Measurements from ENCODE around the gene FSTL4.

The FSTL4 gene

DNA sequence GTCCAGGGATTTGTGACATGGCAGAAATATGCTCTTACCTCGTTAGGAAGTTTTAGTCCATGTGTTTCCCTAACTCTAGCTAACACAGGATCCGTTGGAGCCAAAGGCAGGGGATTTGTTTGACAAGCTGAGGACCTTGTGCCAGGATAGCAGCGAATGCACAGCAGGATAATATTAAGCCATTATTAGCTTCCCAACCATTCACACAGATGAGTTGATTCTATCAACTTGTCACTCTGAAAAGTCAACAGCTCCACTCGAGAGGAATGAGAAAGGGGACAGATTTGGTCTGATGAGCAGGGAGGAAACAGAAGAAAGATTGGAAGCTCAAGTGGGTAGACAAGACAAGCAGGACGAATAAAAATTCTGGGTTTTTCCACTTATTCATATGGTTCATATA, 106.2 kb downstream of the FSTL4 start:
- Histone ChIP-seq H3K27ac (ENCODE audit: low read length) (no peak overlapping the region), H3K4me3 (ENCODE audit: low read length in 2 of 2) (no peak overlapping the region)

DNA sequence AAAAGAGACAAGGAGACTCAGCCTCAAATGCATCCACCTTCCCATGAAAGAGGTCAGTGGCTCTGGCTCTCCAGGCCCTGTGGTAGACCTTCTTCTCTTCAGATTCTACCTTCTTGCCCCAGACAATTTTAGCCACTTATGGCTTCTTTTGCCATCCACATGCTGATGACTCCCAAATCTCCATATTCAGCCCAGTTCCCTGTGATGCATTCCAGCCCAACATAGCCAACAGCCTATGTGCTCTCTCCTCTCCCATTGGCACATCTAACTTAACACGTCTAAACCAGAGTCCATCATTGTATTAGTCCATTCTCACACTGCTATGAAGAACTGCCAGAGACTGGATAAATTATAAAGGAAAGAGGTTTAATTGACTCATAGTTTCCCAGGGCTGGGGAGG, 108.8 kb downstream of the FSTL4 start:
- no peak overlapping the region for H3K9ac ChIP-seq (ENCODE audit: low read length in 2 of 2)
- no peaks in the 10 kb centered on the region for H3K36me3 ChIP-seq (ENCODE audit: control insufficient read depth in 2 of 2, insufficient read depth in 2 of 2, low read length in 2 of 2)
- no peak overlapping the region for H3K27ac ChIP-seq (ENCODE audit: low read length)
- H3K4me3 ChIP-seq (ENCODE audit: low read length in 2 of 2): no peak overlapping the region
- no peaks in the 10 kb centered on the region for H3K4me1 ChIP-seq (ENCODE audit: control insufficient read depth, insufficient read depth, low read length)
- H3K27me3 ChIP-seq (ENCODE audit: control insufficient read depth in 1 of 2, insufficient read depth in 2 of 2, low read length in 2 of 2): peaks cover 2 to 3% of the 10 kb centered on the region in 2 donors
- no peaks in the 10 kb centered on the region for H3K9me3 ChIP-seq (ENCODE audit: control insufficient read depth in 2 of 2, low read length in 2 of 2)

More for the DNA sequence above, 106.2 kb downstream of the FSTL4 start:
- Histone ChIP-seq H3K27me3 (ENCODE audit: control insufficient read depth in 1 of 2, insufficient read depth in 2 of 2, low read length in 2 of 2) (no peaks in the 10 kb centered on the region), H3K4me1 (ENCODE audit: control insufficient read depth, insufficient read depth, low read length) (no peaks in the 10 kb centered on the region), H3K36me3 (ENCODE audit: control insufficient read depth in 2 of 2, insufficient read depth in 2 of 2, low read length in 2 of 2) (no peaks in the 10 kb centered on the region), H3K9me3 (ENCODE audit: control insufficient read depth in 2 of 2, low read length in 2 of 2) (no peaks in the 10 kb centered on the region), H3K9ac (ENCODE audit: low read length in 2 of 2) (no peak overlapping the region)

DNA sequence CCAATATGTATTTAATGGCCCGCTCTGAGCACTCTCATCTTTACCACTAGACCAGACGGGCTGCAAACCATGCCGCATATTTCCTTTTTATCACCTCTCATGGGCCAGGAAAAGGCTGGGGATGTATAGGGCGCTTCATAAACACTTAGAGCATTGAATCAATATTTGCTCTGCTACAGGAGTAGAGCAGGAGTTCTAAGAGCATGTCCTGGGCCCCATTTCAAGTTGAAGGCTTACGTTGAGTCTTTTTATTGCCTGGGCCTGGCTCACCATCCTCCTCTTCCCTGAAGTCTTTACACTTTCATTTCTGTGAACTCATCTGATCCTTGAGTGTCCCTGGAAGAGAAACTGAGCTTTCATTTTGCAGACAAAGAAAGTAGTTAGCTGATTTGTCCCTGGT, 112.4 kb downstream of the FSTL4 start:
- Histone ChIP-seq H3K36me3 (ENCODE audit: control insufficient read depth in 2 of 2, insufficient read depth in 2 of 2, low read length in 2 of 2) (no peaks in the 10 kb centered on the region), H3K4me1 (ENCODE audit: control insufficient read depth, insufficient read depth, low read length) (no peaks in the 10 kb centered on the region), H3K27me3 (ENCODE audit: control insufficient read depth in 1 of 2, insufficient read depth in 2 of 2, low read length in 2 of 2) (peaks cover 2 to 6% of the 10 kb centered on the region in 2 donors), H3K4me3 (ENCODE audit: low read length in 2 of 2) (no peak overlapping the region), H3K9me3 (ENCODE audit: control insufficient read depth in 2 of 2, low read length in 2 of 2) (no peaks in the 10 kb centered on the region), H3K27ac (ENCODE audit: low read length) (no peak overlapping the region), H3K9ac (ENCODE audit: low read length in 2 of 2) (no peak overlapping the region)

DNA sequence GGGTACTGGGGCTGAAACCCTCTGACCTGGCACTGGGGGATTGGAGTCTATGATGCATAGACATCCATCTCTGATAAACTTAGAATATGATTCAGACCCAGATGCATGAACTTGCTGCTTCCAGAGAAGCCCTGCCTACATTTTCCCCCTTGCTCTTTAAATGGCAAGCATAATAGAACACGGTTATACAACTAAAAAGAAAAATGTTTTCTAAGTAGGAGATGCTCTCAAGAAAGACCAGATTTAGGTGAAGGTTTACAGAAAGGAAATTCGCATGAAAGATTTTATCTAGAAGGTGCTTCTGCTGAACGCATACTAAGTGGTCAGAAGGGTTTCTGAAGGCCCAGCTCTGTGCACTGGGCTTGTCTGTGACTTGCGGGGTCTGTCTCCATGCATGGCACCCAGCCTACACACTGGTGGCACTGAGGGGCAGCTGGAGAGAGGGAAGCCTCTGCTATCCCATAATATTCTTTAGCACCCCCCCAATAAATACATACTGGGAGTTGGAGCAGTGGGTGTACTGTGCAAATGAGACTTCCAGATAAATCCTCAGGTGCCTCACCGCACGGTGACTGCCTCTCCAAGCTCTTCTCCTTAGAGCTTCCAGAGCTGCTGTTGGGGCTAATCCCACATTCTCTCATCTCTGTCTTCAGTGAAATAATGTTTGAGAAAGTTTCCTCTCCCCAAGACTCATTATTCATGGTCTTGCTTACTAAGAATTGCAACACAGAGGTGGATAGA, 114.6 kb downstream of the FSTL4 start:
- H3K9ac ChIP-seq (ENCODE audit: low read length in 2 of 2): no peak overlapping the region
- H3K36me3 ChIP-seq (ENCODE audit: control insufficient read depth in 2 of 2, insufficient read depth in 2 of 2, low read length in 2 of 2): no peaks in the 10 kb centered on the region
- no peak overlapping the region for H3K27ac ChIP-seq (ENCODE audit: low read length)
- no peak overlapping the region for H3K4me3 ChIP-seq (ENCODE audit: low read length in 2 of 2)
- no peaks in the 10 kb centered on the region for H3K4me1 ChIP-seq (ENCODE audit: control insufficient read depth, insufficient read depth, low read length)
- peaks cover 2 to 6% of the 10 kb centered on the region in 2 donors for H3K27me3 ChIP-seq (ENCODE audit: control insufficient read depth in 1 of 2, insufficient read depth in 2 of 2, low read length in 2 of 2)
- H3K9me3 ChIP-seq (ENCODE audit: control insufficient read depth in 2 of 2, low read length in 2 of 2): no peaks in the 10 kb centered on the region

DNA sequence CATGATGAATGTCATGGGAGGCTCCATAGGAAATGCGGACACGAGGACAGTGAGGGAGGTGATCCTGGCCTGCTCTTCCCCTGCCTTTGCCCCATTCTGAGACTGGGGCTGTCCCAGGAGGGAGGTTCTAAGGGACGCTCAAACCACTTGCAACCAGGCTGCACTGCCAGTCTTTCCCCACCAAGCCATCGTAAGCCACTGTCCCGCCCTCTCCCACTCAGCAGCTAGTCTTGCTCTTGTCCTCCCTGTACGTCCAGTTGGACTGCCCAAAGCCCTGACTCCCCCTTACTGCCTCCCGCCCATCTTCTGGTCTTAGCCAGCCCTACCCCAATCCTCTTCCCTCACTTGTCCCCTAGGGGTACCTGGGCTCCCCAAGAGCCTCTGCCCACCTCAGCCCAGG, 115.7 kb downstream of the FSTL4 start:
- Histone ChIP-seq H3K27ac (ENCODE audit: low read length) (no peak overlapping the region), H3K27me3 (ENCODE audit: control insufficient read depth in 1 of 2, insufficient read depth in 2 of 2, low read length in 2 of 2) (peaks cover 2 to 6% of the 10 kb centered on the region in 2 donors), H3K9me3 (ENCODE audit: control insufficient read depth in 2 of 2, low read length in 2 of 2) (no peaks in the 10 kb centered on the region), H3K36me3 (ENCODE audit: control insufficient read depth in 2 of 2, insufficient read depth in 2 of 2, low read length in 2 of 2) (no peaks in the 10 kb centered on the region), H3K9ac (ENCODE audit: low read length in 2 of 2) (no peak overlapping the region), H3K4me1 (ENCODE audit: control insufficient read depth, insufficient read depth, low read length) (no peaks in the 10 kb centered on the region), H3K4me3 (ENCODE audit: low read length in 2 of 2) (no peak overlapping the region)

DNA sequence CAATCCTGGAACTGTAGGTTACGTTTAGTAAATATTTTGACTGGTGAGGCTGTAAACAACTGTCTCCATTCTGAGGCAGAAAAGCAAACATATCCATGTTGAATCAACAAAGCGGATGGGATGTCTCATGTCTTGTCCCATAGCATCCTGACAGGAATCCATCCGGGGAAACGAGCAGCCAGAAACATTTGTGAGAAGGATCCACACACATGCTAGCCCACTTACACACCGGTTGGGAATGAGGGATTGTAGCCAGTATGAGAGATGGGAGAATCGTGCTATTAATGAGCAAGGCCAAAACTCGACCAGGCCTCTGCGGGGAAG, 117.5 kb downstream of the FSTL4 start:
- H3K9ac ChIP-seq (ENCODE audit: low read length in 2 of 2): no peak overlapping the region
- no peaks in the 10 kb centered on the region for H3K36me3 ChIP-seq (ENCODE audit: control insufficient read depth in 2 of 2, insufficient read depth in 2 of 2, low read length in 2 of 2)
- H3K4me1 ChIP-seq (ENCODE audit: control insufficient read depth, insufficient read depth, low read length): no peaks in the 10 kb centered on the region
- no peak overlapping the region for H3K4me3 ChIP-seq (ENCODE audit: low read length in 2 of 2)
- H3K27me3 ChIP-seq (ENCODE audit: control insufficient read depth in 1 of 2, insufficient read depth in 2 of 2, low read length in 2 of 2): peaks cover 2 to 6% of the 10 kb centered on the region in 2 donors
- peaks cover 0 to 1% of the 10 kb centered on the region in 2 donors for H3K9me3 ChIP-seq (ENCODE audit: control insufficient read depth in 2 of 2, low read length in 2 of 2)
- H3K27ac ChIP-seq (ENCODE audit: low read length): no peak overlapping the region

DNA sequence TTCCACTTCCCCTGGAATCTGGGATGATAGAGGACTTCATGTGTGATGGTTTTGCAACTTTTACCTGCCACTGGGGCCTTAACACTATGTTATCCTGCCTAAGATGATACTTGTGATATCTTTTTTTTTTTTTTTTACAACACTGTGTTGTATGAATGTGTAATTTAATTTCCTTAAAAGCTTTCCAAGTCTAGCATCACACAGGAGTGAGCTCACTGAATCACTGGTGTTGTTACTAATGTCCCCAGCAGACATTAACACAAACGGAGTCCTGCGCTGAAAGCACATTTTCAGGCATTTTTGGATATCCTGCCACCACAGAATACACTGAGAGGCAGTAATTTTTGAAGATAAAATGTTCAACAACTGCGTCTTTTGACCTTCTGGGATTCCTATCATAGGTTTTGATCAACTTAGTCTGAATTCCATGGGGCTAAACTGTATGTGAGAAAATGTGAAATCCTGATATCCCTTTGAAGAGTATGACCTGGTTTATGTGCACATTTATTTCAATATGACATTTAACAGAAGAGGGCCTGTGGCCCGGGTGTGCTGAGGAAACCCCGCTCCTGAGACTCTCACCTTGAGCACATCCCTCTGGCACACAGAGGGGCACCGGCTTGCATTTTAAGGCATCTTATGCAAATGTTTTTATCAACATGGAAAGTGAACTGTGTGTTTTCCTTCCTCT, 118.0 kb downstream of the FSTL4 start:
- Histone ChIP-seq H3K27ac (ENCODE audit: low read length) (no peak overlapping the region), H3K4me3 (ENCODE audit: low read length in 2 of 2) (no peak overlapping the region), H3K27me3 (ENCODE audit: control insufficient read depth in 1 of 2, insufficient read depth in 2 of 2, low read length in 2 of 2) (peaks cover 0 to 6% of the 10 kb centered on the region in 2 donors), H3K9ac (ENCODE audit: low read length in 2 of 2) (no peak overlapping the region), H3K4me1 (ENCODE audit: control insufficient read depth, insufficient read depth, low read length) (no peaks in the 10 kb centered on the region), H3K9me3 (ENCODE audit: control insufficient read depth in 2 of 2, low read length in 2 of 2) (peaks cover 0 to 6% of the 10 kb centered on the region in 2 donors), H3K36me3 (ENCODE audit: control insufficient read depth in 2 of 2, insufficient read depth in 2 of 2, low read length in 2 of 2) (no peaks in the 10 kb centered on the region)

DNA sequence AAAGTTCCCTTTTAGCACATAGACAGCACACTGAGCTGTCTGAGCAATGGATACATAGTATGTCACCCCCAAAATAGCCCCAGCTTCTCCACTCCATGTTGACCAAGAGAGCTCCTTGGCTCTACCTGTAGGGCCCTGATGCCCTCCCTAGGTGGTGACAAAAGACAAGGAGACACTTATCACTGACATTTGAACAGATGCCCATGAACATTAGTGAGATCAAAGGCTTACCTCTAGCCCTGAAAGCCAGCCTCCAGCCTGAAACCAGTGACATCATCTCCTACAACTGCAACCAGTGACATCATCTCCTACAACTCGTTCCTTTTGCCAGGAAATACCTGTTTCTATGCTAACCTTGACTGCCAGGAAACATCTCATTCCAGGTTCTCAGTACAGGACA, 122.7 kb downstream of the FSTL4 start:
- Histone ChIP-seq H3K4me3 (ENCODE audit: low read length in 2 of 2) (no peak overlapping the region), H3K9me3 (ENCODE audit: control insufficient read depth in 2 of 2, low read length in 2 of 2) (peaks cover 0 to 6% of the 10 kb centered on the region in 2 donors), H3K27me3 (ENCODE audit: control insufficient read depth in 1 of 2, insufficient read depth in 2 of 2, low read length in 2 of 2) (peaks cover 0 to 4% of the 10 kb centered on the region in 2 donors), H3K27ac (ENCODE audit: low read length) (no peak overlapping the region), H3K36me3 (ENCODE audit: control insufficient read depth in 2 of 2, insufficient read depth in 2 of 2, low read length in 2 of 2) (no peaks in the 10 kb centered on the region), H3K4me1 (ENCODE audit: control insufficient read depth, insufficient read depth, low read length) (no peaks in the 10 kb centered on the region), H3K9ac (ENCODE audit: low read length in 2 of 2) (no peak overlapping the region)

DNA sequence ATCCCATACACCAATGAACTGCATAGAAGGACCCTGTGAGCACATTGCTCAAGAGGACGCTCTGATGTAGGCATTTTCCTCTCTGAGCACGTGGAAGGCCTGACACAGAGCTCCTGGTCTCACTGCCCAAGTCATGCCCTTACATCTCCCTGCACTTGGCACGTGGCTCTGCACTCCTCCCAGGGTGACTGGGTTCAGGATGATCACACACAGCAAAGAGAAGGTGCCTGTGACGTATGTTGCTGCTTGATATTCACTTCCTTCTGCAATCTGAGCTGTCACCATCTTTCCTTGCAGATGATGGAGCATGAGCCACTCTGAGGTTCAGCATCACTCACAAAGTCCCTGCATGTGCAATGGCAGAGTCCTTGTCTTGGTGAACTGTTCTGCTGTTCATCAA, 125.2 kb downstream of the FSTL4 start:
- no peaks in the 10 kb centered on the region for H3K4me1 ChIP-seq (ENCODE audit: control insufficient read depth, insufficient read depth, low read length)
- no peak overlapping the region for H3K27ac ChIP-seq (ENCODE audit: low read length)
- peaks cover 0 to 4% of the 10 kb centered on the region in 2 donors for H3K27me3 ChIP-seq (ENCODE audit: control insufficient read depth in 1 of 2, insufficient read depth in 2 of 2, low read length in 2 of 2)
- H3K36me3 ChIP-seq (ENCODE audit: control insufficient read depth in 2 of 2, insufficient read depth in 2 of 2, low read length in 2 of 2): no peaks in the 10 kb centered on the region
- H3K9ac ChIP-seq (ENCODE audit: low read length in 2 of 2): no peak overlapping the region
- no peak overlapping the region for H3K4me3 ChIP-seq (ENCODE audit: low read length in 2 of 2)
- peaks cover 0 to 6% of the 10 kb centered on the region in 2 donors for H3K9me3 ChIP-seq (ENCODE audit: control insufficient read depth in 2 of 2, low read length in 2 of 2)

DNA sequence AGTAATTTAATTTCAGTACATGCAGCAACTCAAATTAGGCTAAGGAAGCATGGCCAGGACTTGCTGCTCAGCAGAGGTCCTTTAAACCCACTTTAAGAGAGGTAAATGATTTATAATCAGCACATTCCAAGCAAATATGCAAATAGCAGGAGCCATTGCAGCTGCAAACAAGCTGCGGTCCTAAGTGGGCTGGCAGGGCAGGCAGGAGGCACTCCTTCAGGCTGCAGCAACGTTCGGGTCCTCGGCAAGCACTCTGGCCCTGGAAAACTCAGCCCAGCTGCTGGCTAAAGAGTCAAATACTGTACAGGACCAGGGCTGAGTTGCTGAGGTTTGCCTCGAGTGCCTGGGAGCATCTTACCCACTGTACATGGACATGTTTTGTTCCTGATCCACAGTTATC, 126.9 kb downstream of the FSTL4 start:
- peaks cover 0 to 6% of the 10 kb centered on the region in 2 donors for H3K9me3 ChIP-seq (ENCODE audit: control insufficient read depth in 2 of 2, low read length in 2 of 2)
- no peaks in the 10 kb centered on the region for H3K36me3 ChIP-seq (ENCODE audit: control insufficient read depth in 2 of 2, insufficient read depth in 2 of 2, low read length in 2 of 2)
- peaks cover 0 to 4% of the 10 kb centered on the region in 2 donors for H3K27me3 ChIP-seq (ENCODE audit: control insufficient read depth in 1 of 2, insufficient read depth in 2 of 2, low read length in 2 of 2)
- H3K4me1 ChIP-seq (ENCODE audit: control insufficient read depth, insufficient read depth, low read length): no peaks in the 10 kb centered on the region
- no peak overlapping the region for H3K4me3 ChIP-seq (ENCODE audit: low read length in 2 of 2)
- H3K9ac ChIP-seq (ENCODE audit: low read length in 2 of 2): no peak overlapping the region
- no peak overlapping the region for H3K27ac ChIP-seq (ENCODE audit: low read length)

All from stomach smooth muscle (tissue), 2 donors.